ENCODE results near the gene PIK3R5. TPM values are rescaled to one million over a fixed set of nuclear protein-coding genes. Genes with fewer than 3 reads are reported as not detected.

The PIK3R5 gene
- total and polyA plus RNA-seq, 2 donors (not counting 3 experiments of a cell fraction or from before 2014, with no cell fraction given), result not detected

- Histone ChIP-seq H3K27me3 (ENCODE audit: control insufficient read depth in 2 of 2, insufficient read depth in 2 of 2, low read length in 2 of 2) (peaks cover 0 to 4% of the 10 kb centered on the region in 2 experiments), H3K4me3 (replicated peaks in 1 of 3; ENCODE audit: insufficient read depth in 1 of 3, low read depth in 1 of 3, low read length in 3 of 3) (no peak overlapping the region), H3K27ac (ENCODE audit: insufficient read depth, low read depth, low read length) (no peak overlapping the region), H4K20me1 (replicated peaks; ENCODE audit: control insufficient read depth, extremely low read depth, insufficient read depth, low read length) (no peaks in the 10 kb centered on the region), H2AFZ (ENCODE audit: low read depth, low read length) (no peak overlapping the region), H3K9me1 (replicated peaks; ENCODE audit: control insufficient read depth, extremely low read depth, insufficient read depth, low read length) (no peaks in the 10 kb centered on the region), H3K9me3 (replicated peaks; ENCODE audit: control insufficient read depth, insufficient read depth, low read length) (no peaks in the 10 kb centered on the region), H3K79me2 (ENCODE audit: control insufficient read depth, insufficient read depth, low read length) (no peaks in the 10 kb centered on the region), H3K4me1 (ENCODE audit: control insufficient read depth, extremely low read depth, insufficient read depth, low read length) (no peaks in the 10 kb centered on the region), H3K9ac (replicated peaks; ENCODE audit: extremely low read depth, insufficient read depth, low read length) (no peak overlapping the region), H3K4me2 (ENCODE audit: insufficient read depth, low read length) (no peak overlapping the region), H3K36me3 (ENCODE audit: control insufficient read depth in 2 of 2, extremely low read depth in 1 of 2, insufficient read depth in 2 of 2, low read length in 2 of 2) (no peaks in the 10 kb centered on the region)
- no peak for TF ChIP-seq CTCF (IDR thresholded peaks at IDR 0.05; ENCODE audit: extremely low read depth in 1 of 2, insufficient read depth in 1 of 2, low read depth in 1 of 2, low read length in 2 of 2)
- no peak for TF ChIP-seq EZH2 (IDR thresholded peaks at IDR 0.05; ENCODE audit: borderline replicate concordance, low read depth, low read length, severe bottlenecking)
- no peak for TF ChIP-seq MYC (IDR thresholded peaks at IDR 0.05; ENCODE audit: low read depth, low read length)
- TF ChIP-seq, protein P1, sequence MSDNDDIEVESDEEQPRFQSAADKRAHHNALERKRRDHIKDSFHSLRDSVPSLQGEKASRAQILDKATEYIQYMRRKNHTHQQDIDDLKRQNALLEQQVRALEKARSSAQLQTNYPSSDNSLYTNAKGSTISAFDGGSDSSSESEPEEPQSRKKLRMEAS (IDR thresholded peaks at IDR 0.05; ENCODE audit: insufficient read depth, insufficient read length), result no peak
- no peak for TF ChIP-seq JUN (IDR thresholded peaks at IDR 0.05; ENCODE audit: borderline replicate concordance, insufficient read depth, insufficient read length, low read depth)
- no peak for TF ChIP-seq FOS (IDR thresholded peaks at IDR 0.05; ENCODE audit: borderline replicate concordance, insufficient read depth, low read length)
- no peak for TF ChIP-seq GATA2 (IDR thresholded peaks at IDR 0.05; ENCODE audit: insufficient read depth, insufficient read length, low read depth, low read length)
- TF ChIP-seq POLR2A (IDR thresholded peaks at IDR 0.05; ENCODE audit: low read depth, low read length), result no peak
- ChIA-PET CTCF (interaction anchor here (2.1 kb wide), 1 partner anchor 14 kb away, joined by 5 read pairs; no protein-coding TSS in a partner anchor), POLR2A (no interaction called here)
- FAIRE-seq (no peak), DNase-seq (ENCODE audit: low read depth, low spot score) (no peak)
- intact Hi-C loops (cut with micrococcal nuclease) (no loop called here), dilution Hi-C loops (cut with MboI; ENCODE audit: extremely low pct_ligation_motif_present, low sequenced_read_pairs) (no loop called here)
- BruUV-seq (replicated peaks), result no TSS peak
Measured at GRCh38 chr17:8880466-8880865, 85.0 kb downstream of the PIK3R5 start.

All from endothelial cell of umbilical vein (primary cell).